Smooth muscle cell of the umbilical artery (primary cell): ENCODE measurements around the gene UBL4B. TPM values are rescaled to one million over a fixed set of nuclear protein-coding genes. Genes with fewer than 3 reads are reported as not detected.

Source experiments
- total RNA-seq: library from RNA; depleted of rRNA; stranded (reverse); fragments of >200 nt; gene quantifications from 2 replicates; pipeline ENCODE4 v1.2.3, GENCODE V29; 2014

Gene UBL4B, protein sequence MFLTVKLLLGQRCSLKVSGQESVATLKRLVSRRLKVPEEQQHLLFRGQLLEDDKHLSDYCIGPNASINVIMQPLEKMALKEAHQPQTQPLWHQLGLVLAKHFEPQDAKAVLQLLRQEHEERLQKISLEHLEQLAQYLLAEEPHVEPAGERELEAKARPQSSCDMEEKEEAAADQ
- total RNA-seq = not detected in 2 replicates

DNA sequence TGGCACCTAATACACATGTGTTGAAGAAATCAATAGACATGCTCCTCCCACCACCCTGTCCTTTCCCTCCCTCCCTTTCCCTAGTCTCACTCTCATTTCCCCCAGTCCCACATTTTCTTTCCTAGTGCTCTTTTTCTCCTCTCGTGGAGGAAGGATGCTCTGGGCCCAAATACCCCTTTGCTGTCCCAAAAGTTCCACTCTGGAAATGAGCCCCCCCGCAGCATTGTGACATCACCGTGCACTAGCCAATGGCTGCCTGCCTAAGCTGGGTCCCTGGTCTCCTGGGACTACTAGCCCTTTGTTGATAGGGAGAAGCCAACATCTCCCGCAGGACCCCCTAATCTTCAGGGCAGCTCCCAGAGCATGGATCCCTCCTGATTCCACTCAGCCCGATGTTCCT, at the start of gene UBL4B:
Gene UBL4B (plus strand): TSS at position 301 of the 400 bp plus-strand sequence. CDS start 92 bp downstream, at position 393.

DNA sequence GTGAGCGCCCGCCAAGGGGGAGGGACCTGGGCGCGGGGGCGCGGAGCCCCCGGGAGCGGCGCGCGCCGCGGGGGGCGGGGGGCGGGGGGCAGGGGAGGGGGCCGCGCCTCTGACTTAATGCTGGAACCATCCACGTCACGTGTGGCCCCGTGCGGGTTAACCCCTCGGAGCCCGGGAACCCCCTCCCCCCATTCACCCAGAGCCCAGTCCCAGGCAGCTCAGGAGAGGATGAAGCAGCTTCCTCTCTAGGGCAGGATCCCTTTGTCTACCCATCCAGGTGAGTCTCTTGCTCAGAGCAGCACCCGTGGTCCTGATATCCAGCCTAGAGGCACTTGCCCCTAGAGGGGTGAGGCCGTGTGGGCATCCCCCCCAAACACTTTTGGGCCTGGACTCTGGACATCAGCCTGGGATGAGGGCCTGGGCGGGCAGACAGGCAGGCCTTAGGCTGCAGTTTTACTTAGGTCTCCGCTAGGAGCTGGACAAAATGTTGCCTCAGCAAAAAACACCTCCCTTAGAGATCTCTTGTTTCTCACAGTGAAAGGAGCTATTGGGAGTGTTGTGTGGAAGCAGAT, 41.5 kb upstream of the UBL4B start, which contains the start of gene ALX3:
Gene ALX3 (minus strand): TSS at position 2 of the 572 bp plus-strand sequence. CDS start 60 bp downstream, outside the sequence.

DNA sequence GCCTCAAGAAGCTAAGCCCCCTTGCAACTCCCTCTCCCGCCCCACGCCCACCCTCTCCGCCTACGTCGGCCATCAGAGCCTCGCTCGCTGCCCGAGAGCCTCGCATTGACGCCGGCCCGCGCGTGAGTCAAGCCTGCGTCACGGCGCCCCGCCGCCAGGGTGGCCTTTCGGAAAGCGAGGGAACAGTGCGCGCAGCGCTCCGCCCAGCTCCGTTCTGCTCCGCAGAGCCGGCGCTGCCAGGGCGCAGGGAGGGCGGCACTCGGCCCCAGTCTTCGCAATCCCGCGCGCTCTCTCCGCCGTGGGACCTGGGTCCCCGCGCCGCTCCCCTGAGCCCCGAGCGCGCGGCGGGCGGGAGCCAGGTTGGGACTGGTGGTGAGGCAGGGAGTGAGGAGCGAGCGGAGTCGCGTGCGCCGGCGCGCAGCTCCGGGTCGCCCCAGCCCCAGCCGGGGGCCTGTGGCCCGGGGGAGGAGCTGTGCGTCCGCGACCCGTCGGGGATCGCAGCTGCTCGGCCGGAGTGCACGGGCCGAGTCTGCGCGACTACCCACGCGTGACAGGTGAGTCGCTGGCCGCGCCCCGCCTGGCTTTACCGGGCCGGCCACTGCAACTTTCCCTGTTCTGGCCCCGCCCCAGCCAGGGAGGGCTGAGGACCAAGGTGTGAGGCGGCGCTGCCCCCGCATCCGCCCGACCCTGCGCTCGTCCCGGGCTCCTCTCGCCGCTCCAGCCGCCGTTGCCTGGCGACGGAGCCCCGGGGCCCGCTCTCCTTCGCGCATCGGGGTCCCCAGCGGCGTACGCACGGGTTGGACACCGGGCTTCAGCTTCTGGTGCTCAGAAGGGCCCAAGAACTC, 38.3 kb downstream of the UBL4B start, which contains the start of gene SLC6A17:
Gene SLC6A17 (plus strand): TSS at position 165 of the 845 bp plus-strand sequence. CDS start 16,436 bp downstream, outside the sequence.

Other genes starting within 250 kb of the UBL4B start
- 85.8 and 90.6 TPM in 2 replicates for gene CSF1, start 201.6 kb upstream of the UBL4B start, total RNA-seq
- 79.0 and 85.8 TPM in 2 replicates for gene AHCYL1, start 127.7 kb upstream of the UBL4B start, total RNA-seq
- 53.4 and 60.4 TPM in 2 replicates for gene STRIP1, start 77.8 kb upstream of the UBL4B start, total RNA-seq
- gene ALX3, start 41.8 kb upstream of the UBL4B start, total RNA-seq = not detected in 2 replicates
- gene SLC6A17, start 38.1 kb downstream of the UBL4B start, total RNA-seq = under 0.01 and 0.60 TPM in 2 replicates
- 3.9 and 17.3 TPM in 2 replicates for gene KCNC4, start 97.9 kb downstream of the UBL4B start, total RNA-seq
- gene RBM15, start 226.9 kb downstream of the UBL4B start, total RNA-seq = 22.0 and 33.8 TPM in 2 replicates